DLD1 (cell line): ENCODE results near the gene KIRREL3.

Experiments
- in situ Hi-C: cut with HindIII; loops from 2 replicates; pipeline ENCODE4 v1.10.0; 2017; ENCODE audit warnings: low sequenced_read_pairs

Gene KIRREL3

GRCh38 chr11:126839496-126839895 is 161.1 kb downstream of the KIRREL3 start:
- in situ Hi-C loops = loop anchor here (5.0 kb wide), 1 partner anchor 73 kb away; no protein-coding TSS in a partner anchor

GRCh38 chr11:126838779-126839178 is 161.8 kb downstream of the KIRREL3 start:
- in situ Hi-C loops = loop anchor here (5.0 kb wide), 1 partner anchor 74 kb away; no protein-coding TSS in a partner anchor

GRCh38 chr11:126837581-126837980 is 163.0 kb downstream of the KIRREL3 start:
- in situ Hi-C loops = loop anchor here (5.0 kb wide), 1 partner anchor 75 kb away; no protein-coding TSS in a partner anchor

GRCh38 chr11:126834573-126834972 is 166.0 kb downstream of the KIRREL3 start:
- in situ Hi-C loops = no loop called here

DNA sequence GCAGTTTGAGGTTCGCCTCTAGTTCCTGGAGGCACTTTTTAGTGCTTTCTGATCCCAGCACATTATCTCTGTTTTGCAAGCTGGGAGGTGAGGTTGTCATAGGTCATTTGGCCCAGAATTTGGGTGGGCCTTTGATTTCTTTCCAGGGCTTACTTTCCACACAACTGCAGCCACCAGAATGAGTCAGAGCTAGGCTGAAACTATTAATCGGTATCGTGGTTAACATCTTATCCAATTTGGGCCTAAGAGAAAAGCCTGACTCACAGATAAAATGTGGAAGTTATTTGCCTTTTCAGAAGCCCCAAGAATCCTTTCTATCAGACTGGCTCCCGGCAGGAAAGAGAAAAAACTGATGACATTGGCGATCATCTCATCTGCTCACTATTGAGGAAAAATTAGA is 166.4 kb downstream of the KIRREL3 start:
- in situ Hi-C loops = no loop called here

DNA sequence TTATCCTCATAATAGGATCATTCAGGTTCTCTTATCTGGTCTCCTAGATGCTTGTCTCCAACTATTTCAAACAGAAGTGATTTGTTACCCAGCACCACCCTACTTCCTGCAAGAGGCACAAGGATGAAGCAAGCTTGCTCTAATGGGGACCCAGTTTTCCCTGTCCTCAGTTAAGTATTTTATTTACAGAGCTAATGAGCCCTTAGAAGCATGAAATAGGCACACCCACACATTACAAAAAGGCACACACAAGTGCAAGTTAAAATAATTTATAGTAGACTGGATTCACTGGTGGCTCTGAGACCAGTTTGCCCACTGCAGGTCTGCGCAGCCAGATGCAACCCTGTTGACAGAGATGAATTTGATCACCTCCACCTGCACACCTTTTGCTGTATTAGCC is 167.5 kb downstream of the KIRREL3 start:
- in situ Hi-C loops = no loop called here

DNA sequence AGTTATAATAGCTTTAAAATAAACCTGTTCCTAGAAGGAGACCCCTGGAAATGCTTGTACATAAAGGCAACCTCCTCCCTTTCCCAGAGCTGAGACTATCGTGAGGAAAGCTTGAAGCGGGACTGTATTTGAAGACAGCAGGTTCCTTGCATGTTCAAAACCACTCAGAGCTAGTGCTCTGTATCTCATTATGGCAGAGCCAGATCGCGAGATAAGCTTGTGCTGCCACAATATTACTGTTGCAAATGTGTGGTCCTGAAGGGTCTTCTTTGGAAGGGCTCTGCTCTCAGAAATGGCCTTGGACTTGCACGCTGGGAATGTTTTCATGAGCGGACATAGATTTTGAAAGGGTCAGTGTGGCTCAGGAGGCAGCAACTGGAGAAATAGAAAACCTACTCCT is 168.2 kb downstream of the KIRREL3 start:
- in situ Hi-C loops = no loop called here

DNA sequence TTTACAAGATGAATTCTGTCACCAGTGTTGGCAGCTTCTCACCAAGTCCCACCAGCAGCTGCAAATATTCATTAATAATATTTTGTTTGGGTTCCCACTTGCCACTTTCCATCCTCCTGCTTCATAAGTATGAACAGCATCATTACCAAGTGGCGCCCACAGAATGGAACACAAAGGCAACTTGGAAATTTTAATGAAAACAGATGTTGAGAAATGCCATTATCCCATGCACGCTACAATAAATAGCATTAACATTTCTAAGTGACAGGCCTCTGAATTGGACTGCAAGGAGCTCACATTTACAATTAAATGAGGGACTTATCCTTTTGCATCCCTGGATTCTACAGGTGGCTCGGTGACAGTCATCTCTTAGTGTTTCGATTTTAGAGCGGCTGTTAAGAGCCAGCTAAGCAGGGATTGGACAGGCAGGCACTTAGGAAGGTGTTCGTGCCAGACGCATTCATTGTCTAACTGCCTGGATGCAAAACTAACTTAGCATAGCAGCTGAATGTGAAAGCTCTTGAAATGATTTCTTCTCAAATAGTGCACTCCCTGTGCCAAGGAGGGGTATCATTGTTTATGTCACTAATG is 170.3 kb downstream of the KIRREL3 start:
- in situ Hi-C loops = no loop called here

DNA sequence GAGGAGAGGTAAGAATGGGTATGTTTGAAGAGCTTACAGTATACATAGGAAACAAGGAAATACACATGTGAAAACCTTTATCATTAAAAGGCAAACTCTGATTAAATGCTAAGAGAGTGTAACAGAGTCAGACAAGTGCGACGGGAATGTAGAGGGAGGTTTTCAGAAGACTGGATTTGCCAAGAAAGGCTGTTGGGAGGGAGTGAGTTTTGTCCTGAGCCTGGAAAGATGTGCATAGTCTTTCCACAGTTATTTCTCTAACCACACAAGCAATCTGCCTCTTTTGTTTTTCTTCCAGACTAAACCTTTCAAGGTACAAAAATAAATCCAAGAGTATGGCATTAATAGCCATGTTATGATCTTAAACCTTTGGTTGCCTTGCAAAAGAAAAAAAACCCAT is 170.9 kb downstream of the KIRREL3 start:
- in situ Hi-C loops = no loop called here

DNA sequence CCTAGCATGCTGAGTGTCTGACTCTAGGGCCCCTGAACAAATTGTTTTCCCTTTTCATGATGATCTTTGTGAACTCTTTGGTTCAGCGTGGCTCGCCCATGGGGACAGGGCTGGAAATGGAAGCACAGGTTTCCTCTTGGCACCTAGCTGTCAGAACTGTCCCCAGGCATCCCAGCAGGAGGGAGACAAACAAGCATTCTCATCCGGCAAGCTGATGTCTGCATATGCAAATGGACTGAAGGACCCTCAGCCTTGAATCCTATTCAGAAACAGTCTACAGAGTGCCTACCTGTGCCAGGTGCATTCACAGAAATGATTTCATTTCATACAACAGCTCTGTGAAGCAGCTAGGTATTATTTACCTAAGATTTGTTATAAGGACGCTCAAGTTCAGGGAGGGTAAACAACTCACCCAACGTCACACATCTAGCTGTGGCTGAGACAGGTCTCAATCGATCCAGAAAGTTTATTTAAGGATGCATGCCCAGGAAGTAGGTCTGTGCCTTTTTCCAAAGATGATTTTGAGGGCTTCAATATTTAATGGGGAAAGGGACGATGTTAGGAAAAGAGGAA is 176.4 kb downstream of the KIRREL3 start:
- in situ Hi-C loops = no loop called here

DNA sequence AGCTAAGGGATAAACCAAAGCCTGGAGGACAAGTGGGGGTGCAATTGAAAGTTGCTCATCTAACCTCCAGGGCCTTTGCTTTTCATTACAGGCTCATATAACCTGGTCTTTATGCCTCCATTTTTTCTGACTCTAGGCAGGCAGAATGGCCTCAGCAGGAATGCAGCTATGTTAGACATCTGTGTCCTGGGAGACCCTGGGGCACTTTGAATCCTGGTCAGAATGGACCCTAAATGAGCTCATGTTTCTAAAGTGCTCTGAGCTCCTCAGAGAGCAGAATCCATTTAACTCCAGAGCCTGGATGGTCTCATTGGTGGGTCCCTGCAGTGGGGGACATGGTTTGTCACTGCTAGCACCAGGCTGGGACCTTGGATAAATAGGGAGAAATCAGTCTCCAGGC is 177.3 kb downstream of the KIRREL3 start:
- in situ Hi-C loops = no loop called here

DNA sequence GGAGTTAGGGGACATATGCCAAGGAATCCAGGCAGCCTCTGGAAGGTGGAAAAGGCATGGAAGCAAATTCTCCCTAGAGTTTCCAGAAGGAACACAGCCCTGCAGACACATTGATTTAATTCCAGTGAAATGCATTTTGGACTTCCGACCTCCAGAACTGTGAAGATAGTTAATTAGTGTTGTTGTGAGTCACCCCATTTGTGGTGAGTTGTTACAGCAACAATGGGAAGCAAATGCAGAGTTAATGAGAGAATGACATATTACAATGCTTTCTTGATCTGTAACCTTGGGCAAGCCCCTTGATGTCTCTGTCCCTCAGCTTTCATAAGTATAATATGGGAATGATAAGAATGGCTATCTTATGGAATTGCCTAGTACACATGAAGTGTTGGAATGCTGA is 178.7 kb downstream of the KIRREL3 start:
- in situ Hi-C loops = no loop called here

DNA sequence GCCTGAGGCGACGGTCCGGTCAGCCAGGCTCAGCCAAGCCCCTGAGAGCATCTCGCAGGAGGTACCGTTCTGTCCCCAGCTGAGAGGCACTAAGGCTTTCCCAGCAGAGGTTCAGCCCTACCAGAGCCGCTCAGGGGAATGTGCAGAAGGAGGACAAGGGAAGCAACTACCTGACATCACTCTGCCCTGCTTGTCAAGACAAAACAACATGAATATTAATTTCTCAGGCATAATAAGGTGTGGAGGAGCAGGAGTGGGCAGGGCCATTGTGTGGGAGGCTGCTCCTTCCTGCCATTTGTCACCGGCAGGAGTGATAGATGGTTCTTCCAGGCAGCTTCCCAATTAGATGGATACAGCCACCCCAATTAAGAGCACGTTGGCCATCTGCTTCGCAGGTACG is 181.4 kb downstream of the KIRREL3 start:
- in situ Hi-C loops = no loop called here

GRCh38 chr11:126817523-126818450 is 182.8 kb downstream of the KIRREL3 start:
- in situ Hi-C loops = no loop called here

- in situ Hi-C loops = no loop called here
These were observed 183.5 kb downstream of the KIRREL3 start for GRCh38 chr11:126817096-126817495.

GRCh38 chr11:126816645-126817044 is 183.9 kb downstream of the KIRREL3 start:
- in situ Hi-C loops = no loop called here

DNA sequence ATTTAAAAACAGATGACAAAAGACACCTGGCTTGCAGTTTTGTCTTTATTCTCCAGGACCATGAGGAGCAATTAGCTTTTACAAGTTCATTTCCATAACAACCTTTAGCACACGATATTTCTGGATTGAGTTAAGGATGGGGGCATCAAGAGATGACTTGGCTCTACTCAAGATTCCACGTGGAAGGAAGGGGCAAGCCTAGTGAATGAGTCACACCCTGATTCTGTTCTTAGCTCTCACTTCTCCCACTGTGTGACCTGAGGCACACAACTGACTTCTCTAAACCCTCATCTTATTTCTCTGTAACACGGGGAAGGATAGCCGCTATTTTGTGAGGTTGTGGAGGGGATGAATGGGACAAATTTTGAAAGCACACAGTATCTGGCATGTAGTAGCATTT is 185.5 kb downstream of the KIRREL3 start:
- in situ Hi-C loops = no loop called here

DNA sequence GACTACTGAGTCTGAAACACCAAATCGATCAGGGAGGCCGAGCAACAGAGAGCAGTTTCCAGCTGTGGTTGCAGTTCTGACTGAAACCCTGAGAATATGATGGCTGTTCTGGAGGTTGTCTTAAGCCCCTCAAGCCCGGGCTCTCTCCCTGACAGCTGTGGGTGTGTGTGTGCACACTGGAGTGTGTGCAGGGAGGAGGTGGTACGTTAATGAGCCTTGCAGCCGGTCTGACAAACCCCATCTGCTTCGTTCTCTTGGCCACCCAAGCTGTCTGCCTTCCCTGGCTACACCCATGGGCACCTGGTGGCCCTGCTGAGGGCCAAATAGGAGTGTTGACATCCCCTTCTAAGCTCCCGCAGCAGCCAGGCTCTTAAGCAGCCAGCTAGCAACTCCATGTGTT is 189.8 kb downstream of the KIRREL3 start:
- in situ Hi-C loops = no loop called here

DNA sequence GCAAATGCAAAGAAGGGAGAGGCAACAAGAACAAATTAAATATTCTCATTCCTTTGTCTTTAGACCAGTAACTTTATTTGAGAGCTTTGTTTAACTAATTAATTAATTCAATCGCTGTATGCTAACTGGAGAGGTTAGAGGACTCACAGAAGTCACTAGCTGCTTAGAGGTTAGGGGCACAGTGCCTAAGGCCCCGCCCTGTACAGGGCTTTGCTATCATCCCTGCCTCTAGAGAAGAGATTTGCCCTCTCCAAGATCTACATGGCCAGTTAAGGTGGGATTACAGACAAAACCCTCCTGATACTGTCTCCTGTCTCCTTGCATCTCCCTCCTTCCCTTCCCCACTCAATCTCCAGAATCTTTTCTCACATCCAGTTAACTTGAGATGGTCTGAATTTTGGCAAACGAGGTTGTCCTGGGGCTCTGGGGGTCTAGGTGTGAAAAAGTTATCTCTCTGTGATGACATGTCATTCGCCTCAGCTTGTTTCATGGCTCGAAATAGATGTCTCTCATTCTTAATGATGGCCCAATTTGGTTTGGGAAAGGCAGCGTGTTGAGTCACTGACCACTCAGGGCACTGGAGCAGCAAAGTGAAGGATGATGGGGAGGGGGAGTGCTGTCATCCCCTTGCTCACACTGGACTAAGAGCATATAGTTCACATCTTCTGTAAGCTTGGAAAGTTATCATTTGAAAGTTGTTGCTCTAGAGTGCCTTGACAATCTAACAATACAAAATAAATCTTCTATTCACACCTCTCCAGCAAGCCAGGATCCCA is 190.9 kb downstream of the KIRREL3 start:
- in situ Hi-C loops = no loop called here

- in situ Hi-C loops = no loop called here
These were observed 191.7 kb downstream of the KIRREL3 start for GRCh38 chr11:126808836-126809235.

GRCh38 chr11:126808296-126808695 is 192.3 kb downstream of the KIRREL3 start:
- in situ Hi-C loops = no loop called here
